K562 treated with DMSO at 1 percent for 24 hours (cell line): ENCODE results near the gene PTGES. TPM values are rescaled to one million over a fixed set of nuclear protein-coding genes. Genes with fewer than 3 reads are reported as not detected.

Source experiments
- total RNA-seq: library from RNA; unstranded; fragments of 300-600 nt; gene quantifications from 2 replicates; pipeline ENCODE4 v1.2.3, GENCODE V29; 2022; ENCODE audit warnings: low read depth; ENCODE audit not compliant: insufficient read depth

PTGES gene
- total RNA-seq: 0.37 and 0.60 TPM in 2 replicates

GRCh38 chr9:129752900-129753729 is at the start of gene PTGES:
Gene PTGES (minus strand): TSS chr9:129753042. CDS start chr9:129753012, 30 bp downstream.

Other genes with a start within 250 kb of the PTGES start
- gene C9orf50, start 131.9 kb downstream of the PTGES start, total RNA-seq: not detected in 2 replicates
- gene NTMT1, start 126.9 kb downstream of the PTGES start, total RNA-seq: 57.5 and 61.6 TPM in 2 replicates
- 24.0 and 26.7 TPM in 2 replicates for gene ASB6, start 110.9 kb downstream of the PTGES start, total RNA-seq
- not detected in 2 replicates for gene PRRX2, start 87.4 kb downstream of the PTGES start, total RNA-seq
- 55.1 TPM in 2 replicates for gene TOR1B, start 50.1 kb upstream of the PTGES start, total RNA-seq
- 71.6 and 71.7 TPM in 2 replicates for gene TOR1A, start 71.1 kb upstream of the PTGES start, total RNA-seq
- 87.3 and 89.2 TPM in 2 replicates for gene C9orf78, start 82.2 kb upstream of the PTGES start, total RNA-seq
- gene USP20, start 82.4 kb upstream of the PTGES start, total RNA-seq: 161 TPM in 2 replicates